Activated T-cell treated with anti-CD3 and anti-CD28 coated beads, Interleukin-2, amount 50 U/mL, for 24 hours (primary cell): ENCODE results near the gene ADAMTS2.
"Not testable (repeated sequence)": the region's sequence is repeated elsewhere in the genome, so short reads cannot be mapped to it uniquely, and the experiment has no call there.

Source experiments
- DNase-seq: peaks from one replicate; pipeline ENCODE4 v3.0.0-alpha.2; 2020
- H3K27ac Mint-ChIP-seq: 2 replicates; pipeline ENCODE4 v1.8.0; 2020; ENCODE audit warnings: mild to moderate bottlenecking, mixed read lengths
- H3K27me3 Mint-ChIP-seq: 2 replicates; pipeline ENCODE4 v1.8.0; 2020; ENCODE audit warnings: mixed read lengths
- H3K36me3 Mint-ChIP-seq: 2 replicates; pipeline ENCODE4 v1.8.0; 2020; ENCODE audit warnings: low read depth, mixed read lengths
- H3K4me1 Mint-ChIP-seq: 2 replicates; pipeline ENCODE4 v1.8.0; 2020; ENCODE audit warnings: low read depth, mixed read lengths
- H3K4me3 Mint-ChIP-seq: 2 replicates; pipeline ENCODE4 v1.8.0; 2020; ENCODE audit warnings: mild to moderate bottlenecking, moderate library complexity, mixed read lengths
- H3K9me3 Mint-ChIP-seq: 2 replicates; pipeline ENCODE4 v1.8.0; 2020; ENCODE audit warnings: mixed read lengths

The ADAMTS2 gene

DNA sequence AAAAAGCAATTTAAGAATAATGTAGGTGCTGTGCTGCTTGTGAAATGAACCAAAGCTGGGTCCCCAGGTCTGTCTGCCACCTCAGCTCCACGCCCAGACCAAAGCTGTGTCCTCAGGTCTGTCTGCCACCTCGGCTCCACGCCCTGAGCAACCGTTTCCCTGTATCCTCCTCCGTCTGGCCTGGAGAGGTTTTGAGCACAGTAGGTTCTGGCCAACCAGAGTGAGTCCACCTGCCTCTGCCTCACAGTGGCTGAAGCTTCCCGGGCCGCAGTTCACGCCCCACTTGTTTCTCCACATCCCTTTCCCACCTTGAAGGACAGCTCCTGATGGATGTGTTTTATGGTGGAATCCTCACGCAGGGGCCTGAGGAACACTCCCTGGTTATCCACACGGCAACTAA, 120.5 kb downstream of the ADAMTS2 start:
- H3K36me3 Mint-ChIP-seq: no peaks in the 10 kb centered on the region
- no peak overlapping the region for H3K4me3 Mint-ChIP-seq
- no peaks in the 10 kb centered on the region for H3K27me3 Mint-ChIP-seq
- H3K27ac Mint-ChIP-seq: no peak overlapping the region
- H3K9me3 Mint-ChIP-seq: peaks cover 6% of the 10 kb centered on the region
- peak; percentile 15 for DNase-seq
- H3K4me1 Mint-ChIP-seq: no peaks in the 10 kb centered on the region

DNA sequence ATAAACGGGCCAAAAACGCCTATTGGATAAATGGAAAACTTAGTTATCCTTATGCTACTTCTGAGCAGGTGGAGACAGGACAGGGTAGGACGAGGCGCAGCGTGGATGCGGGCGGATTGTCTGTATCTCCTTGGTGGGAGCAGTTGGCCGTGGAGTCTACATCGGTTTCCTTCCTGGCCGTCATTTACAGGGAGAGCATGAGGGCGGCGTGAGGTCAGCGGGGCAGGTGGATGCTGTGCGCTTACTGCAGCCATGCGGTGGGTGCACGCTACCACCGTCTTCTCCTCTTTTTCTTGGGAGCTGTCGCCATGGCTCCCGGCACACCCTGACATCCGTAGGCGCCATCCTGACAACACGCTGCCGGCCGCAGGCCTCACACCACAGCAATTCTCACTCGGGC, 121.3 kb downstream of the ADAMTS2 start:
- Mint-ChIP-seq H3K4me3 (no peak overlapping the region), H3K27me3 (no peaks in the 10 kb centered on the region), H3K9me3 (peaks cover 6% of the 10 kb centered on the region), H3K27ac (no peak overlapping the region), H3K4me1 (no peaks in the 10 kb centered on the region), H3K36me3 (no peaks in the 10 kb centered on the region)
- peak; percentile 2 for DNase-seq

DNA sequence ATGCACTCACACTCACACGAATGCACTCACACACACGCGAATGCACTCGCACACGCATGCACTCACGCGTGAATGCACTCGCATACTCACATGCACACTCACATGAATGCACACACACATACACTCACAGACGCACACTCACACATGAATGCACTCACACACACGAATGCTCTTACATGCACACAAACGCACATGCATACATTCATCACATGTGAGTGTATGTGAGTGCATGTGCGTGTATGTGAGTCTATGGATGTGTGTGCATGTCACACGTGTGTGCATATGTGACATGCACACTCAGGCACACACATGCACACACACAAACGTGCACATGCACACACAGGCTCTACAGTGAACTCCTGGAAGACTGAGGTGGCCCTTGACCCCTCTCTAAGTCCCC, 121.7 kb downstream of the ADAMTS2 start:
- H3K27me3 Mint-ChIP-seq: no peaks in the 10 kb centered on the region
- no peak for DNase-seq
- H3K27ac Mint-ChIP-seq: no peak overlapping the region
- peaks cover 6% of the 10 kb centered on the region for H3K9me3 Mint-ChIP-seq
- H3K4me3 Mint-ChIP-seq: no peak overlapping the region
- H3K36me3 Mint-ChIP-seq: no peaks in the 10 kb centered on the region
- H3K4me1 Mint-ChIP-seq: no peaks in the 10 kb centered on the region

DNA sequence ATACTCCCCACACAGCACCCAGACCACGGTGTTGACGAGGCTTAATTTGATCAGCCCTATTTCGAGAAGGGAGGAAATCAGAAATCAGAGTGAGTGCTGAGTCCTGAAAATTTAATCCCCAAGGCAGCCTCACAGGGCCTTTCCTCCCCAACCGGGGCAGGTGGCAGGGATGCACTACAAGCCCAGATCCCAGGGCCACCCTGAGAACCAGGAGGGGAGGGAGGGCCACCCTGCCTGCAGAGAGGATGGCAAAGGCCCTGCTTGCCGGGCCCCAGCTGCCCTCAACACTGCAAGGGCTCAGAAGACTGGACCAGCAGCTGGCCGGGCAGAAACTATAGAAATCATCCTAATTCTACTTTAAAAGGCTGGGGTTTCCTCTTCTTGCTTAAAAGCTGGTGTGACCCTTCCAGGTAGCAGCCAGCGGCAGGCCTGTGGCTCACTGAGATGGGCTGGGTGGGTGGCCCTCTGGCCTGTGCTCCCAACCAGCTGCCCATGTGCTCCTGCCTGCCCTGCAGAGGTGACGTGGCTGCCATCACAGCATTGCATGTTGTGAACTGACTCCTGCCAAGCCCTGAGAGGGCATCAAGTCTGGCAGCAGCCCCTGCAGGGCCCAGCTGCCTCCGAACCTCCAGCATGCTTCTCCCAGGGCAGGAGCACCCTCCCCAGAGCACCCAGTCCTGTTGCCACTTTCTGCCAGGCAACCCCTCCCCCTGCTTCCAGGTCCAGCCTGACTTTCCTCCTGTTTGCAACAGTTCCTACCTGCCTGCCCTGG, 122.8 kb downstream of the ADAMTS2 start:
- Mint-ChIP-seq H3K4me3 (no peak overlapping the region), H3K9me3 (peaks cover 6% of the 10 kb centered on the region), H3K27me3 (no peaks in the 10 kb centered on the region), H3K27ac (no peak overlapping the region), H3K36me3 (no peaks in the 10 kb centered on the region), H3K4me1 (no peaks in the 10 kb centered on the region)
- no peak for DNase-seq

DNA sequence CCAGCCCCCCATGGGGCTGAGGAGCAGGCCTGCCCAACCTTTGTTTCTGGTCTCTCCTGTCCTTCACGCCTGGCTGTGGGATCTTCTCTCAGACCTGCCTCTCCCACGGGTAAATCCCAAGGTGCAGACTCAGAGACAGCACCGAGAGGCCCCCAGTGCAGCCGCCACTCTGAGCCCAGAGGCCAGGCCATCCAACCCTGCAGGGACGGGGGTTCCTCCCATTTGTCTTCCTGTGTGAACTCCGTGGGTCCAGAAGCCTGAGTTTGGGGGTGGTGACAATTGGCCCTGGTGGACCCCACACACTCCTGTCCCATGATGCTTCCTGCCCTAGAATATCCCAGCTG, 123.4 kb downstream of the ADAMTS2 start:
- no peak for DNase-seq
- no peak overlapping the region for H3K4me3 Mint-ChIP-seq
- H3K4me1 Mint-ChIP-seq: no peaks in the 10 kb centered on the region
- peaks cover 6% of the 10 kb centered on the region for H3K9me3 Mint-ChIP-seq
- H3K27me3 Mint-ChIP-seq: no peaks in the 10 kb centered on the region
- no peaks in the 10 kb centered on the region for H3K36me3 Mint-ChIP-seq
- H3K27ac Mint-ChIP-seq: no peak overlapping the region

DNA sequence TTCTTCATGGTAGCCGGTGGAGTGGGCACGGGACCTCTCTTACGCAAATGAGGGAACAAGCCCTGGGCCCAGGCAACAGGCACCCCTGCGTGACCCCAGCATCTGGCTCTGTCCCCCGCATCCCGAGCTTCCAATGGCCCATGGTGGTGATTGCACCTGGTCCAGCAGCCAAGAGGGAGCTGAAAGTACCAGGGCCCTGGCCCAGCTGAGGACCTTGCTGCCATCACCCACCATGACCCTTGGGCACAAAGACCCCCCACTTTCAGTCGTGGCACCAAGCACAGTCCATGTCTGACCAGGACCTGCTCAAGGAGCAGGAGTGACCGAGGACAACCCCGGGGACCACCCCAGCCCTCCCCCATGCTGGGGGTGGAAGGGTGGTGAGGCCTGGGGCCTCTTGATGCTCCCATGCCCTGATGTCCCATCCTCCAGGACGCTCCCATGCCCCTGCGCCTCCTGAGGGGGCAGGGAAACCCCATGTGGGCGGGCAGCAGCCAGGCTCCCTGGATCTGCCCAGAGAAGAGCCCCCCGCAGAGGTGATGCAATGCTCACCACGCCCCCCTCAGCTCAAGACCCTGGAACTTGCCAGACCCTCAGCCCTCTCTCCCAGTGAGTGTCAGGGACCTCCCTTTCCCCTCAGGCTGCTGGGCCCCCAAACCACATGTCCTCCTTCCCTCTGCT, 123.9 kb downstream of the ADAMTS2 start:
- no peak overlapping the region for H3K27ac Mint-ChIP-seq
- no peaks in the 10 kb centered on the region for H3K36me3 Mint-ChIP-seq
- H3K4me1 Mint-ChIP-seq: no peaks in the 10 kb centered on the region
- DNase-seq: no peak
- H3K9me3 Mint-ChIP-seq: peaks cover 6% of the 10 kb centered on the region
- H3K27me3 Mint-ChIP-seq: no peaks in the 10 kb centered on the region
- H3K4me3 Mint-ChIP-seq: no peak overlapping the region

DNA sequence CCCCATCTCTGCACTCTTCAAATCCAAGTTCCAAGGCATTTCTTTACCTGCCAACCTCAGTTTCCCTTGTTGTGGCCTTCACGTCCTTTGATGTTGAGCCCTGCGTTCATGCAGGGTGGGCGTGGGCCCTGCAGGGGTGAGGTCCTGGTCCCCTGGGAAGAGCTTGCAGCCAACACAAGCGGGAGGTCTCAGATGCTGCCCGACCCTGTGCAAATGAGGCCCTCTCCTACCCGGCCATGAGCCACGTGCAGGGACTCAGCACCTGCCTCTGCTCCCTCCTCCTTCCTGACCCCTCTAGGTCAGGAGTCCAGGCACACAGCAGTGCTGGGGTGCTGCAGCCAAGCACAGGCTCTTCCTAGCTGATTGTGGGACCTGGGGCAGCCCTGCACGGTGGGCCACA, 124.5 kb downstream of the ADAMTS2 start:
- Mint-ChIP-seq H3K27ac (no peak overlapping the region), H3K4me3 (no peak overlapping the region), H3K36me3 (no peaks in the 10 kb centered on the region), H3K4me1 (no peaks in the 10 kb centered on the region), H3K9me3 (peaks cover 6% of the 10 kb centered on the region), H3K27me3 (no peaks in the 10 kb centered on the region)
- no peak for DNase-seq

DNA sequence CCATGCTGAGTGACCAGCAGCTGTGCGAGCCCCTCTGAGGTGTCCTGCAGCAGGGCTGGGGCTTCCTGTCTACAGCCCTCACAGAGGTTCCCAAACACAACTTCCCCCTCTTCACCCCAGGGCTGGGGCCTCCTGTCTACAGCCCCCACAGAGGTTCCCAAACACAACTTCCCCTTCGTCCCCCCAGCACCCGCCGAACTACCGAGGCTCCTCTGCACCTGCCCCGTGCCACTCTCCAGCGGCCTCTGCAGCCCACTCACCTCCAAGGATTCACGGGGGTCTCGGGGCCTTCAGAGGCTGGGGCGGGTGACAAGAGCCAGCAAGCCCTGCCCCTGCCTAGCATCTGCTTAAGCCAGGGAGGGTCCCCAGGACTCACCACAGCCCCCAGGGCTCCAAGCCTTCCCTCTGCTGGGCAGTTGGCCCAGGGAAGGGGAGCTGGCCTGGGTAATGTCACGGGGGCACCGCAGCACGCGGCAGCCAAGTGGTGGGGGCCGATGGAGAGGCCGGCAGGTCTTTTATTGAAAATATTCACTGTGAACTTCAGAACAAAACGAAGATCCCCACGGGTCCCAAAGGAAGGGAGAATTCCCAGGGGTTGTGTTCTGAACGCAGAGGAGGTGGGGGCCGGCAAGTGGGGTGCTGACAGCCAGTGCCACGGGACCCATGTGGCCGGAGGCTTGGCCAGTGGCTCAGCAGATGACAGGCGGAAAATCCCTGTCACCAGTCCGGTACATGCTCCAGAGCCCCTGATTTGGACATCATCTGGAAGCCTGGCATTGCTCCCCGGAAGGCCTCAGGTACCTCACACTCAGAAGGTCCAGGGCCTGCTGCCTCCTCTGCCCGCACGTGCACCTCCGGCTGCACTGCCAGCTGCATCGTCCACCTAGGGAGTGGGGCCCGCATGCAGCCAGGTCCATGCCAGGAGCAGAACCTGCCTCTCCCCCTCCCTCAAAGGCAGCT, 125.3 kb downstream of the ADAMTS2 start:
- H3K27me3 Mint-ChIP-seq: no peaks in the 10 kb centered on the region
- H3K27ac Mint-ChIP-seq: no peak overlapping the region
- H3K9me3 Mint-ChIP-seq: peaks cover 6% of the 10 kb centered on the region
- no peak overlapping the region for H3K4me3 Mint-ChIP-seq
- no peak for DNase-seq
- H3K36me3 Mint-ChIP-seq: no peaks in the 10 kb centered on the region
- H3K4me1 Mint-ChIP-seq: no peaks in the 10 kb centered on the region

DNA sequence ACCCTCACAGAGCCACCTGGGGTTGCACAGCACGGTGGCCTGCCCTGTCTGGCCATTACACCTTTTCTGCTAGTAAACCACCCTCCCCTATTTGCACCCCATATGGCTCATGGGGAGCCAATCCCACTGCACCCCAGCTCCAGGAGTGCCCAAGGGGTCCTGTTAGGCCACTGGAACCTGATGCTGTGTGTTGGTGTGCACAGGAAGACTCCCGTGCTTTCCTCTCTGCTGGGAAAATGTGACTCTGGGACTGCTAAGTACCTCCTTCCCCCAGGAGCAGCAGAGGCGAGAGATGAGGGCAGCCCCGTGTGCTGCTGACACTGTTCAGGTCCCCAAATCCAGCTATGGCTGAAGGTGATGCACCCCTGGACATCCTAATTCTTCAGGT, 126.3 kb downstream of the ADAMTS2 start:
- Mint-ChIP-seq H3K36me3 (no peaks in the 10 kb centered on the region), H3K9me3 (peaks cover 6% of the 10 kb centered on the region), H3K27me3 (no peaks in the 10 kb centered on the region), H3K27ac (no peak overlapping the region), H3K4me3 (no peak overlapping the region), H3K4me1 (no peaks in the 10 kb centered on the region)
- no peak for DNase-seq

DNA sequence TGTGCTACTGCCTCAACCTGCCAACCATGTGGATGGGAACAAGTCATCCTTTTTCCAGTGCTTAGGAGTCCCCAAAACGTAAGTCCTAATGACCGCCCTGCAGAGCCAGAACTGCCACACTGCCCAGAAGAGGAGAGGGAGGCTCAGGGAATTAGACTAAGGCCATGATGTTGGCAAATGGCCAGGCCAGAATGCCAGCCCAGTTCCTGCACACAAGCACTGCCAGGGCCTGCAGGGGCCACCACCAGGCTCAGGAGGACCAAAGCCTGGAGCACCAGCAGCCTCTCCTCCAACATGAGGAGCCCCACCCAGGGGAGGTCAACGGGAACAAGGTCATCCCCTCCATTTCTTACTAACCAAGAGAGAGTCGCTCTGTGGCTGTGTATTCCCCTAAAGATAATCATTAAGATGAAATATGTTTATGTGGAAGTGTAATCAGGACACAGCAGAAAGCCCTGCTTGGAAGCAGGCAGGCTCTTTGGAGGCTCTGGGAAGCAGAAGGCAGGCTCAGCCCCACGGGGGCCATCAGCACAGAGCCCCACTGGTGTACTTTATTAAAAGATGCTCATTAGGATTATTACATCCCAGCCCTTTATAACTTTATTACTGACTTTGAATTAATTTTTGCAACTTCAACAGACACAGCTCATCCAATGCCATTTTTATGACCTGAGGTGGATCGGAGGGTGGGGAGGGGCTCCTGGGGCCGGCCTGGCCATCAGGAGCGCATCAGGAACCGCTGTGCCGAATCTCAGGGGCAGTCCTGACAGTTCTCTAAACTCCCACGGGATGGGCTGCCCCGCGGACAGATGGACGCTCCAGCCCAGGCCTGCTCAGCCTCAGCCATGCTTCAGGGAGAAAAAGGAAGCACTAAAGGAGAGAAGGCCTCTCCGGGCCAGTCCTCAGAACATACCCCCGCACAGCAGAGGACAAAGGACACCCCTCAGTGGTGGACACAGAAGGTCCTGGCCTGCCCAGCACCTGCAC, 127.0 kb downstream of the ADAMTS2 start:
- H3K9me3 Mint-ChIP-seq: peaks cover 4% of the 10 kb centered on the region
- no peak for DNase-seq
- H3K4me3 Mint-ChIP-seq: no peak overlapping the region
- no peak overlapping the region for H3K27ac Mint-ChIP-seq
- no peaks in the 10 kb centered on the region for H3K36me3 Mint-ChIP-seq
- H3K27me3 Mint-ChIP-seq: no peaks in the 10 kb centered on the region
- H3K4me1 Mint-ChIP-seq: no peaks in the 10 kb centered on the region

DNA sequence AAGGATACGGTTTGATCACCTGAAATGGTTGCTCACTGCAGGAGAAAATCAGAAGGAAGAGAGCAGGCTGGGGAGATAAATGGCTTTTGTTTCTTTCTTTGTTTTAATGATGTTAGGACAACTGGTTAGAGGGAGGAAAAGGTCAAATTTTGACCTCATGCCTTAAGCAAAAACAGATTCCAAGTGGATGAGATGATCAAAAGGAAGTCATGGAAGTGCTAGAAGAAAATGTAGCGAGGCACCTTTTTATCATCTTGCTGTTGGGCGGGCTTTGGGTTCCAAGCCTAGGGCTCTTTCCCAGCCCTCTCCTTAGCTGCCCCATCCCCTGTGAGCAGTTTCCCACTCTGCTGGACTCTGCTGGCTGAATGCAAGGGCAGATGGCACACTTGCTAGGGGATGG, 127.9 kb downstream of the ADAMTS2 start:
- H3K4me1 Mint-ChIP-seq: no peaks in the 10 kb centered on the region
- H3K4me3 Mint-ChIP-seq: no peak overlapping the region
- H3K27ac Mint-ChIP-seq: no peak overlapping the region
- no peak for DNase-seq
- no peaks in the 10 kb centered on the region for H3K27me3 Mint-ChIP-seq
- H3K36me3 Mint-ChIP-seq: no peaks in the 10 kb centered on the region
- H3K9me3 Mint-ChIP-seq: no peaks in the 10 kb centered on the region

DNA sequence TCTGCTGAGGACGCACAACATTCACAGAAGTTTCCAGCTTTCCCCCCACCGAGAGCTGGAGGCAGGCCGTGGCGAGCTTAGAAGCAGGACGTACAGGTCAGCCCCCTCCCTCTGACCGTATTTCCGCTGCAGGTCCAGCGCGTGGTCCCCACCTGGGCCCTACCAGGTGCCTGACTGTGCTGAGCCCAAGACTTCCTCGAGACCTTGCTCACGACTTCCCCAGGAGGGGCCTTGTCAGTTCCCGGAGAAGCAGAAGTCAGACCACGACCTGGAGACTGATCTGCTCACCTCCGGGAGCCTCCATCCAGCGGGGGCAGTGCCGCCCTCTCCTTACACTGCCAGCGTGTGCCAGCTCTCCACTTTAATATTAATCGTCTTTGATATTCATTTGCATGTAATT, 128.9 kb downstream of the ADAMTS2 start:
- H3K27me3 Mint-ChIP-seq, H3K9me3 Mint-ChIP-seq, H3K4me3 Mint-ChIP-seq, H3K4me1 Mint-ChIP-seq, H3K27ac Mint-ChIP-seq, H3K36me3 Mint-ChIP-seq, DNase-seq: not testable (repeated sequence)

DNA sequence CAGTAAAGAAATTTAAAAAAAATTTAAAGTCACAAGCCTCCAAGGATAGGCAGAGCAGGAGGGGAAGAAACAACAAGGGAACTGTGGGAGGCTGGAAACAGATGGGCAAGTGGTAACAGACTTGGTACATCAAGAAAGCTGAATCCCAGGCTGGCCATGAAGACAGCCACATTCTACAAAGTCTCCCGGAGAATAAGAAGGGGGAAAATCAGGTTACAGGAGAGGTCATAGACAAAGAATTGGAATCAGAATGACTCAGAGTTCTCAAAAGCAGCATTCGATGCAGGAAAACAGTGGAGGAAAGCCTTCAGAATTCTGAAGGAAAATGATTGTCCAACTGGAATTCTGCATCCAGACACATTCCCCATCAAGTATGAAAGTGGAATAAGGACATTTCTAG, 129.7 kb downstream of the ADAMTS2 start:
- Mint-ChIP-seq H3K36me3 (no peaks in the 10 kb centered on the region), H3K4me1 (no peaks in the 10 kb centered on the region), H3K27me3 (peaks cover 3% of the 10 kb centered on the region), H3K4me3 (no peak overlapping the region), H3K27ac (no peak overlapping the region), H3K9me3 (no peaks in the 10 kb centered on the region)
- DNase-seq: no peak

DNA sequence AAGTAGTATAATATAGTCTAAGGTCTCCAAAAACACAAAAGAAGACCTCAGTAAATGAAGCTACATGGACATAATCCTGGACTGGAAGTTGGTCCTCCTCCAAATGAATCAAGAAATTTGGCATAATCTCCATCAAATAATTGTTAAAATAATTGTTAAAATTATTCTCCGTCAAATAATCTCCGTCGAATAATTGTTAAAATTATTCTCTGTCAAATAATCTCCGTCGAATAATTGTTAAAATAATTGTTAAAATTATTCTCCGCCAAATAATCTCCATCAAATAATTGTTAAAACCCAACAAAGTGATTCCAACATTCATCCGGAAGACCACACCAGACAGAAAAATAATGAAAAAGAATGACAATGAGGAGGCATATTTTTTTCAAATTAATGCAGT, 130.6 kb downstream of the ADAMTS2 start:
- H3K27ac Mint-ChIP-seq: no peak overlapping the region
- no peaks in the 10 kb centered on the region for H3K4me1 Mint-ChIP-seq
- no peaks in the 10 kb centered on the region for H3K9me3 Mint-ChIP-seq
- H3K4me3 Mint-ChIP-seq: no peak overlapping the region
- no peaks in the 10 kb centered on the region for H3K36me3 Mint-ChIP-seq
- no peak for DNase-seq
- peaks cover 3% of the 10 kb centered on the region for H3K27me3 Mint-ChIP-seq
